Measurements from ENCODE around the gene ENTR1. TPM values are rescaled to one million over a fixed set of nuclear protein-coding genes. Genes with fewer than 3 reads are reported as not detected.

The ENTR1 gene
- total and polyA plus RNA-seq, 2 of the 4 experiments (the other 2 are of a cell fraction) = 14.5 to 37.3 TPM

GRCh38 chr9:136400038-136400834 is 10.2 kb downstream of the ENTR1 start, which contains the start of gene SNAPC4 (continued):
- TF ChIP-seq, protein P1, sequence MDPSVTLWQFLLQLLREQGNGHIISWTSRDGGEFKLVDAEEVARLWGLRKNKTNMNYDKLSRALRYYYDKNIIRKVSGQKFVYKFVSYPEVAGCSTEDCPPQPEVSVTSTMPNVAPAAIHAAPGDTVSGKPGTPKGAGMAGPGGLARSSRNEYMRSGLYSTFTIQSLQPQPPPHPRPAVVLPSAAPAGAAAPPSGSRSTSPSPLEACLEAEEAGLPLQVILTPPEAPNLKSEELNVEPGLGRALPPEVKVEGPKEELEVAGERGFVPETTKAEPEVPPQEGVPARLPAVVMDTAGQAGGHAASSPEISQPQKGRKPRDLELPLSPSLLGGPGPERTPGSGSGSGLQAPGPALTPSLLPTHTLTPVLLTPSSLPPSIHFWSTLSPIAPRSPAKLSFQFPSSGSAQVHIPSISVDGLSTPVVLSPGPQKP (IDR thresholded peaks at IDR 0.05; ENCODE audit: borderline replicate concordance, low read depth, low read length) = no peak
- no peak for TF ChIP-seq NFE2L2 (IDR thresholded peaks at IDR 0.05; ENCODE audit: low read depth, low read length)
- TF ChIP-seq MAZ (IDR thresholded peaks at IDR 0.05; ENCODE audit: borderline replicate concordance, low read depth, low read length) = peak; percentile 52; the same call in 1 of the 2 replicates
- TF ChIP-seq CHD1 (IDR thresholded peaks at IDR 0.05; ENCODE audit: low read depth, low read length) = no peak

Data from IMR-90 (cell line).